Stimulated activated CD4-positive, alpha-beta T cell treated with anti-CD3 and anti-CD28 coated beads, Interleukin-12 subunit alpha, Interleukin-12 subunit beta, amount 100 ng/mL, for 24 hours (primary cell): ENCODE results near the gene ABHD16B.
"Not testable (repeated sequence)": the region's sequence is repeated elsewhere in the genome, so short reads cannot be mapped to it uniquely, and the experiment has no call there.

ENCODE experiments used
- DNase-seq, 2 experiments: peaks; one replicate each; pipeline ENCODE4 v3.0.0-alpha.2; 2020; ENCODE audit warnings: low read depth in 2 of 2

Gene ABHD16B

DNA sequence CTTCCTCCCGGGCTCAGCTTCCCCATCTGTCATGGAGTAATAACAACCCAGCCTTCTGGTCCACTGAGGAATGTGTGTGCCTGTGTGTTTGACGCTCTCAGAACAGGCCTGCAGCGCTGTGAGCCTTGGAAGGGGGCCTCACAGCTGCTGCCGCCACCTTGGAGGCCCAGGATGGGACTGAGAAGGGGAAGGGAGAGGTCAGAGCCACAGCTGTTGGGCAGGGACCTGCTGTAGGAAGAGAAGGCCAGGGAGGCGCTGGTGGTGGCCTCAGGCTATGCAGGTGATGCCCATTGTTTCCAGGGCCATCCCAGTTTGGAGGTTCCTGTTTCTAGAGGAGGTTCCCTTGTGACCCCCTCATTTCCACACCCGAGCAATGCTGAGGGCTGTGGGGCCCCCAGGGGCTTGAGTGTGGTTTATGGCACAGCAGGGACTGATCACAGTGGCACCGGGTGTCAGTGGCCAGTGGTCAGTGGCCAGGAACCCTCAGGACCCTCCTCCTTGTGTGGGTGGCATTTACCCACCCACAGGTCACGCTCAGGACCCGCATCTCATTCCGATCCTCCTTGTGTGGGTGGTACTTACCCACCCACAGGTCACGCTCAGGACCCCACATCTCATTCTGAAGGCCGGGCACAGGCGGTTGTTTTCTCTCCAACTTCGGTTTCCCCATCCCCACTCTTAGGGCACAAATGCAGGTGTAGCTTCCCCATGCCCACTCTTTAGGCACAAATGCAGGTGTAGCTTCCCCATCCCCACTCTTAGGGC lies 17.8 kb downstream of the ABHD16B start:
- no peak for DNase-seq

GRCh38 chr20:63880901-63881300 lies 19.6 kb downstream of the ABHD16B start:
- DNase-seq: not testable (repeated sequence)

- DNase-seq: no peak
These were observed 20.3 kb downstream of the ABHD16B start for GRCh38 chr20:63881451-63882226.

DNA sequence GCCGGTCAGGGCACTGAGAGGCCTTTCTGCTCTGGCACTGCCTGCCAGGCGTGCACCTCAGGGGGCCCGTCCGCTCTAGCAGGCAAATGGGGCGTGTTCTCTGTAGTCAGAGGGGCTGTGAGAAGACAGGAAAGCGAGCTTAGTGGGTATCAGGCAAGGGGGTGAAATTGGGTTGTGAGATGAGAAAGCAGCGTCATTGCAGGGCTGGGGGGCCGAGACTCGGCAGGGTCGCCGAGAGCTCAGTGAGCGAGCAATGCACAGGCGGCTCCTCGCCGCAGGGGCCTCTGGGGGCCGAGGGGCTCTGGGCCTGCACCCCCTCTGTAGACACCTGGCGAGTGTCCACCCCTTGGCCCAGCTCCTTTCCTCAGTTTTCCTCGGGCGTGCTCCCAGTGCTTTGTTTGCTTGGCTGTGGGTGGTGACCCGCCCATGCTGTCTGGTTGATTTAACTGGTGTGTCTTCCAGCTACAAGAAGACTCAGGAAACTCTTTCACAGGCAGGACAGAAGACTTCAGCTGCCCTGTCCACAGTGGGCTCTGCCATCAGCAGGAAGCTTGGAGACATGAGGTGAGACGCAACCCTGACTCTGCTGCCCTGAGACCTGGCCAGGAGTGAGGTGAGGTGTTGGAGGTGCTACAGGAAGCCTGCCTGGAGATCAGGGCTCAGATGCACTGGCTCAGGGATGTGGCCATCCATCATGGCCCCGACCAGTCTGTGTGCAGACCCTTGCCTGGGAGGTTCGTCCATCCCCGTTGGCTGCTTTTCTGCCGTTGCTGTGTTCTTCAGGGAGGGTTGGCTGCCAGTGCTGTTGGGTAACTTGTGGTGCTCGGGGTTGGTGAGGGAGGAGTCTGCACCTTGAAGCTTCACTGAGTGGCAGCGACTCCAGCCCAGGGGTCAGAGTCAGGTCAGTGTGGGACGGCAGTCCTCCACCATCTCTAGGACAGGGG lies 21.2 kb downstream of the ABHD16B start:
- no peak for DNase-seq

GRCh38 chr20:63883201-63883593 lies 21.9 kb downstream of the ABHD16B start:
- no peak for DNase-seq

DNA sequence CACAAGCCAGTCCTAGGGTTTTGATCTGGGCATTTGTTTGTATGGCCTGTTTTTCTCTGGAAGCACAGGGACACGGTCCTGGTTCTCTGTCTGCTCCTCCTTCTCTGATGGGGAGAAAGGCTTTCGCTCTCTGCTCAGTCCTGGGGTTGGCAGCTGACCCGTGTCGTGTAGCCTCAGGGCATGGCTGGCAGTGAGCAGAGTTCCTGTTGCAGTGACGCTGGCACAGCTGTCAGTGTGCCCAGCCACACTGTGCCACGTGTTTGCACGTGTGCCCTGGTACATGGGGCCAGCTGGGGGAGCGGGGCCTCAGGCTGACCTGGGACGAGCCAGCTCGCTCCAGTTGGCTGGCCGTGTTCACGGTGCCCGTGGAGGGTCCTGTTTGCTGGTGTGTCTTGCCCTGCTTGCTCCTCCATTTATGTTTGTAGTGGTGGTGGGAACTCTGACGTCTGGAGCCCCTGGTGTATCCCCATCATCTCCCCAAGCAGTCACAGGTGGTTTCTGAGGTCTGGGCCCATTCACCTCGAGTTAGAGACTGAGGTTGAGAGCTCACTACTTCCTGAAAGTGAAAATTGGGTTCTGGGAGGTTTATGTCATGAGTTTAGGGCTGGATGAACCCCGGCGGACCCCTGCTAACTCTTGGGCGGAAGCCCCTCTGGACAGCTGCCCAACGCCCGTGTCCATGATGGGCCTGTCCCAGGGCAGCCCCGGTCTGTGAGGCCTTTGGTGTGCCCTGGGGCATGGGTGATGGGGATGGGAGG lies 23.4 kb downstream of the ABHD16B start:
- no peak for DNase-seq

DNA sequence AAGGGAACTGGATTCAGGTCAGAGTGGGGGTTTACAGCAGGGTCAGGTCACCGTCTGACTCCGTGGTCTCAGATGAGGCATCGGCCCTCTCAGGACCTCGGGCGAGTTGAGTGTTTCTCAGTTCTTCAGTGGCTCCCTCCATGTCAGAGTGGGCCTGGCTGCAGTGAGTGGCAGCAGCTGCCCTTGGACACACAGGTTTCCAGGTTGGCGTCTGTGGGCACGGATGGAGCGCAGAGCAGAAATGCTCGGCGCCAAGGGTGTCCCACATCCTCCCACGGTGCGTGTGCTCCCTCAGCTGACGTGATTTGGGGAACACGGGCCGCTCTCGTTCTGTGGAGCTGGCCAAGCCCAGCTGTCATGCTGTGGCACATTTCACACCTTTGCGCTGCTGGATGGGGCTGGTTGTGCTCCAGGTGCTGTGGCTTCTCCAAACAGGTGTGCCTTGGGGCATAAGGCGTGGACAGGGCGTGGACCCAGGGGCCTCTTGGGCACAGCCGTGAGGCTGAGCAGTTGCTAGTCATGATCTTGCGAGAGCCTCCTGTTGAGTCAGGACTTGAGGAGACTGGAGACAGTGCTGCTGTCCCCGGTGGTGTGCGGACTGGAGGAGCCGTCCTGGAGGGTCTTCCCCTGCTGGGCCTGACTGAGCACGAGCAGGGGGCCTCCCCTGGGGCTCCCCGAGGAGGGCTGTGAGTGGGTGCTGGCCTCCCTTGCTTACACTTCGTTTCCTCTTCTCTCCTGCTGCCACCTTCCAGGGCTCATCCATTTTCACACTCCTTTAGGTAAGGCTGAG lies 24.2 kb downstream of the ABHD16B start:
- DNase-seq: no peak

DNA sequence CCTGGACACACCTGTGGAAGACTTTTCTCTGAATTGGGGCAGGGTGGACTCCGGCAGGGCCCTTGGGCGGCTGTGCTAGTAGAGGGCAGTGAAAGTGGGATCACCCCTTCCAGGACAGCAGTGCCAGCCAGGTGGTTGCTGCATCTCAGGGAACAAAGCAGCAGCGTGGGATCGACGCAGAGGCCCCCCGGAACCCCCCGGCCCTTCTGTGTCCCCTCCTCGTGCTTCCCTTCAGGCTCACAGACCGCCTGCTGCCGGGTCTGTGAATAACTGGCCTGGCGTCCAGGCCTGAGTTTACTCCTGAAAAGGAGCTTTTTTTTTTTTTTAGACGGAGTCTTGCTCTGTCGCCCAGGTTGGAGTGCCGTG lies 24.7 kb downstream of the ABHD16B start:
- DNase-seq: no peak

GRCh38 chr20:63886921-63887320 lies 25.6 kb downstream of the ABHD16B start:
- no peak for DNase-seq

GRCh38 chr20:63889241-63890200 lies 28.2 kb downstream of the ABHD16B start:
- no peak for DNase-seq

- no peak for DNase-seq
These were observed 28.9 kb downstream of the ABHD16B start for GRCh38 chr20:63890201-63890576.

DNA sequence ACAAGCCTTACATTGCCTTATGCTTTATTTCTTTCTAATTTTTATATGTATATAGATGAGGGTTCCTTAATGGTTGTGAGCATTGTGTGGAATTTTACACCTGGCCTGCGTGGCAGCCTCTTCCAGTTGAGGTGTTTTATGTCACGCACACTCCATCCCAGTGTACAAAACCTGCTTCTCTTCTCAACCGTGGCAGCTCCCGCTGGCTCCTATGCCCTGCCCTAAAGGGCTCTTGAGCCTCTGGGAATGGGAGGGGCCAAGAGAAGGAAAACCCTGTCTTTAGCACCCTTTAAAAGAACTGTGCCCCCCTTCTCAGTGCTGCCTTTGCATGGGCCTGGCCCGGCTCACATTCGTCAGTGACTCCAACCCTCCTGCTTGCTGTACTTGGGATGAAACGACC lies 29.3 kb downstream of the ABHD16B start:
- DNase-seq: no peak

GRCh38 chr20:63891061-63892002 lies 30.0 kb downstream of the ABHD16B start:
- no peak for DNase-seq

DNA sequence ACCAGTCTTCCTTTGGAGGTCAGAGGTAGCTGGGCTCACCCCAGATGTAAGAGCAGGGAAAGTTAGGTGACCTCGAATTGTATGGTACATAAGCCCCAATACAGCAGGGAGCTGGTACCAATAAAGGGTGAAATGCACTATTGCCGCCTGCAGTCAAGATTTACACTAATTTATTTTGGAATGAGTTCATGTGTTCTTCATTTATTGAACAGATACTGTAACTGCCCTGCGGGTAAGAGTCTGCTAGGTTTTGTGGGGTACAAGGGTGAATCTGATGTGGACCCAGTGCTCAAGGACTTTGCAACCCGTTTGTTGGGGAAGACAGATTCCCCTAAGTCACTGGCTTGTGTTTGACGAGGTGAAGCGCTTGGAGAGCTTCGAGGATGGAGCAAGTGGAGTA lies 31.1 kb downstream of the ABHD16B start:
- DNase-seq: no peak

DNA sequence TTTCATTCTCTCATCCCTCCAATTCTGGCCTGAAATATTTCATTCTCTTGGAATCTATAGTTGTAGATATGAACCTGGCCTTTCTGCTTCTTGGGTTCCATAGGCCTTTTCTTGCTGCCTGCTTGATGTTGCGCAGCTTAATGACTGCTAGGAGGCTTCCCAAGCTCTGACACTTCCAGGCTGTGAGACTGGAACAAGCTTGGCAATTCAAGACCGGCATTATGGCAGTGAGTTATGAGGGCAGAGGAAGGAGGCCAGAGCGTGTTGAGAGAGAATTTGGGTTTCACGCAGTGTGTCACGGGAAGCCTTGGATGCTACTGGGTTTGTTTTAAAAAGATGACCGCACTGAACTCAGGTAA lies 32.7 kb downstream of the ABHD16B start:
- no peak for DNase-seq

- peak; percentile 90 to 91 for DNase-seq
These were observed 33.3 kb downstream of the ABHD16B start, which contains the start of gene DNAJC5 for GRCh38 chr20:63894358-63895201. Gene DNAJC5, plus strand, starts transcription at chr20:63895126. Its CDS starts 33,220 bp downstream, at chr20:63928346.

DNA sequence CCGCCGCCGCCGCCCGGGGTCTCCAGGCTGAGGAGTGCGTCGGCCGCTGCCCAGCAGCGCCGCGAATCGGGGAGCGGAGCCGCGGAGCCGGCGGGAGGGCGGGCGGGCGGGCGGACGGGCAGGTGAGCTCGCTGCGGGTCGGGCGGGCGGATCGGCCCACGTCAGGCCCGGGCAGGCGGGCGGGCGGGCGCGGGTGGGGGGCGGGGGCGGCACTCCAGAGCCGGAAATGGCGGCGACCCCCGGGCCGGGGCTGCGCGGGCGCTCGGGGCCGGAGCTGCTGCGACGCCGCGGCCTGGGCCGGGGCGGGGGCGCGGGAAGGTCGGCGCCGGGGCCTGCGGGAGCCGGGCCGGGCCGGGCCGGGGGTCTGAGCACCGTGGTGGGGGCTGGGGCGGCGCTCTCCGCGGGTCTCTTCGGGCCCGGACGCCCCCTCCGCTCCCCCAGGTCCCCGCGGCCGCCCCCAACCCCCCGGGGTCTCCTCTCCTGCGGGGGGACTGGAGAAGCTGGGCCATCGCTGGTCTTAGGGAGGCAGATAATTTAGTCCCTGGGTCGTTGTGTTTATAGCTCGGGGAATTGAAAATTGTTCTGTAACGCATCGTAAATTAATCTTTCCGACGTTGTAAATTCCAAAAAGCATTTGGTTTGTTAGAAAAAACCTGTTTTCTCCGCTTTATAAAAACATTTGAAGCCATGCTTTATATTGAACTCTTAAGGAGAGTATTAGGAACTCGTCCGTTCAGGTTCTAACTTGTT lies 34.1 kb downstream of the ABHD16B start:
- DNase-seq: no peak
